Measurements from ENCODE around the gene SLC25A41. TPM values are rescaled to one million over a fixed set of nuclear protein-coding genes. Genes with fewer than 3 reads are reported as not detected.
"Not testable (repeated sequence)": the region's sequence is repeated elsewhere in the genome, so short reads cannot be mapped to it uniquely, and the experiment has no call there.

Gene SLC25A41
- total RNA-seq, 4 donors from 2014 or later = 2.5 TPM; not detected in 3

DNA sequence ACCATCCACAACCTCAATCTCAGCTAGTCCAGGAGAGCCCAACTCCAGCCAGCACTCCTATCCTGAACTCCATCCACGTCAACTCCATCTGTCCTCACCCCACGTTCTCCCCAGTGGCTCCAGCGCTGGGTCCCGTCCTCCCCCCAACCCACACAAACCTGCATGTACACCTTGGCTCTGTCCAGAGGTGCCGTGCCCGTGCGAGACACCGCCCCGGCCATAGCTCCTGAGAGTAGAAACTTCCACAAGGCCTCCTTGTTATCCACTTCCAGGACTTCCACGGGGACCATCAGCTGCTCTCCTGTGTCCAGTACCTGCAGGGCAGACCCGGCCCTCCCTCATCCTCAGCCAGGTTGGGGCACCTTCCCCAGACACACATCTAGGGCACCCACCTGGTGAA, 1.7 kb downstream of the SLC25A41 start:
- DNase-seq = no peak
- no peaks in the 10 kb centered on the region for H3K4me1 ChIP-seq

DNA sequence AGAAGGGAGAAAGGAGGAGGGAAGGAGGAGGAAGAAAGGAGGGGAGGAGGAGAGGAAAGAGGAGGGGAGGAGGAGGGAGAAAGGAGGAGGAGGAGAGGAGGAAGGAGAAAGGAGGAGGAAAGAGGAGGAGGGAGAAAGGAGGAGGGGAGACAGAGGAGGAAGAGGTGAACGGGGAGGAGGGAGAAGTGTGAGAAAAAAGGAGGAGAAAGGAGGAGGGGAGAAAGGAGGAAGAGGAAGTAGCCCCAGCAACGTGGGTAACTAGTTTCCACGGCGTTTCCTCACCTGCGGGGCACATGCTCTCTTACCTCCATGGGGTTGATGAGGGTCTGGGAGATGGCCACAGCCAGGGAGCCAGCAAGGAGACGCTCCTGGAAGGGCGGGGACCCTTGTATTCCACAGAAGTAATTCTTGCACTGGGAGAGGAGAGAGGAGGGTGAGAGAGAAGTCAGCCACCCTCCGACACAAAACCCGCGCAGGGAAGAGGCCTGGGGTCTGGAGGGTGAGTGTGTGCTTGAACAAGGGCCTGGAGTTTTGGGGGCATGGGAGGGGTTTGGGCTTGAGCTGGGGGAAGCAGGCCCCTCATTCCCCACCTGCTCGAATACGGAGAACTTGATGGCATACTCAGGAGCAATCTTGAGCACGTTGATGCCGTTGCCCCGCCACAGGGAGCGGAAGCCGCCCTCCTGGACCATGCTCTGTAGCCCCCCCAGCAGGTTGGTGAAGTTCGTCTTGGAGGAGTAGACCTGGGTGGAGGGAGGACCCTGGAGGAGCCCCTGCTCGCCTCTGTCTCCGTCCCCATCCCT, 3.9 kb downstream of the SLC25A41 start:
- Histone ChIP-seq H3K27me3 (no peaks in the 10 kb centered on the region), H3K4me3 (no peak overlapping the region), H3K36me3 (no peaks in the 10 kb centered on the region), H3K4me1 (peaks cover 0 to 10% (median 2%) of the 10 kb centered on the region in 4 donors), H3K9me3 (no peaks in the 10 kb centered on the region), H3K27ac (no peak overlapping the region)
- no peak for DNase-seq
- no peak for TF ChIP-seq POLR2A (IDR thresholded peaks at IDR 0.05)
- TF ChIP-seq, protein P1, sequence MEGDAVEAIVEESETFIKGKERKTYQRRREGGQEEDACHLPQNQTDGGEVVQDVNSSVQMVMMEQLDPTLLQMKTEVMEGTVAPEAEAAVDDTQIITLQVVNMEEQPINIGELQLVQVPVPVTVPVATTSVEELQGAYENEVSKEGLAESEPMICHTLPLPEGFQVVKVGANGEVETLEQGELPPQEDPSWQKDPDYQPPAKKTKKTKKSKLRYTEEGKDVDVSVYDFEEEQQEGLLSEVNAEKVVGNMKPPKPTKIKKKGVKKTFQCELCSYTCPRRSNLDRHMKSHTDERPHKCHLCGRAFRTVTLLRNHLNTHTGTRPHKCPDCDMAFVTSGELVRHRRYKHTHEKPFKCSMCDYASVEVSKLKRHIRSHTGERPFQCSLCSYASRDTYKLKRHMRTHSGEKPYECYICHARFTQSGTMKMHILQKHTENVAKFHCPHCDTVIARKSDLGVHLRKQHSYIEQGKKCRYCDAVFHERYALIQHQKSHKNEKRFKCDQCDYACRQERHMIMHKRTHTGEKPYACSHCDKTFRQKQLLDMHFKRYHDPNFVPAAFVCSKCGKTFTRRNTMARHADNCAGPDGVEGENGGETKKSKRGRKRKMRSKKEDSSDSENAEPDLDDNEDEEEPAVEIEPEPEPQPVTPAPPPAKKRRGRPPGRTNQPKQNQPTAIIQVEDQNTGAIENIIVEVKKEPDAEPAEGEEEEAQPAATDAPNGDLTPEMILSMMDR (IDR thresholded peaks at IDR 0.05) = no peak

More for the DNA sequence above, 1.7 kb downstream of the SLC25A41 start:
- H3K9me3 ChIP-seq = no peaks in the 10 kb centered on the region
- H3K27me3 ChIP-seq = no peaks in the 10 kb centered on the region
- H3K36me3 ChIP-seq = no peaks in the 10 kb centered on the region
- H3K4me3 ChIP-seq = no peak overlapping the region
- H3K27ac ChIP-seq = no peak overlapping the region
- TF ChIP-seq POLR2A (IDR thresholded peaks at IDR 0.05) = no peak
- TF ChIP-seq, protein P1 (IDR thresholded peaks at IDR 0.05) = no peak

DNA sequence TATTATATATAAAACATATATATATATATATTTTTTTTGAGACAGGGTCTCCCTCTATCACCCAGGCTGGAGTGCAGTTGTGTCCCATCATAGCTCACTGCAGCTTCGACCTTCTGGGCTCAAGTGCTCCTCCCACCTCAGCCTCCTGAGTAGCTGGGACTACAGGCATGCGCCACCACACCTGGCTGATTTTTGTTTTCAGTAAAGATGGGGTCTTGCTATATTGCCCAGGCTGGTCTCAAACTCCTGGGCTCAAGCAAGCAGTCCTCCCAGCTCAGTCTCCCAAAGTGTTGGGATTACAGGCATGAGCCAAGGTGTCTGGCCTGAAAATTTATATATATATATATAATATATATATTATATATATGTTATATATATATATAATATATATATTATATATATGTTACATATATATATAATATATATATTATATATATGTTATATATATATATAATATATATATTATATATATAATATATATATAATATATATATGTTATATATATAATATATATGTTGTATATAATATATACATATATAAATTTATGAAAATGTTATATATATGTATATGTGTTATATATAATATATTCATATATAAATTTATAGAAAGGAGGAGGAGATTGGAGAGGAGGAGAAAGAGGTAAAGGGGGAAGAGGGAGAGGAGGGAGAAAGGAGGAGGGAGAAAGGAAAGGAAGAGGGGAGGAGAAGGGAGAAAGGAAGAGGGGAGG, 4.7 kb downstream of the SLC25A41 start:
- not testable (repeated sequence) for H3K27me3 ChIP-seq, H3K4me3 ChIP-seq, DNase-seq, H3K9me3 ChIP-seq, H3K27ac ChIP-seq, H3K36me3 ChIP-seq
- peaks cover 0 to 12% (median 2%) of the 10 kb centered on the region in 4 donors for H3K4me1 ChIP-seq

DNA sequence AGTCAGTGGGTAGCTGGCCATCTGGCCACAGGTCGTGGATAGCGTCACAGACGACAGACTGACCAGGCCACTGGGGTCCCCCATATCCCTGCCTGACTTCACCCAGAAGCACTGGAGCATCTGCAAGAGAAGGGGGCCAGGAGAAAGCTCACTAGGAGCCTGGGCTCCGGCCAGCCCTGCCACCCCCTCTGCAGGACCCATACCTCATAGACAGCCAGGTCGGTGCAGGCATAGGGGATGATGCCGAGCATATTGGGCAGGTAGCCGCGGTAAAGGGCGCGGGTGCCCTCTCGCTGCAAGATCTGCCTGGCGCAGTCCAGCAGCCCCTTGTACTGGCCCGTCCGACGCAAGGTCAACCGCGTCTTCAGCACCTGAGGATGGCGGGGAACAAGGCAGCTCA, 6.4 kb downstream of the SLC25A41 start:
- no peaks in the 10 kb centered on the region for H3K27me3 ChIP-seq

DNA sequence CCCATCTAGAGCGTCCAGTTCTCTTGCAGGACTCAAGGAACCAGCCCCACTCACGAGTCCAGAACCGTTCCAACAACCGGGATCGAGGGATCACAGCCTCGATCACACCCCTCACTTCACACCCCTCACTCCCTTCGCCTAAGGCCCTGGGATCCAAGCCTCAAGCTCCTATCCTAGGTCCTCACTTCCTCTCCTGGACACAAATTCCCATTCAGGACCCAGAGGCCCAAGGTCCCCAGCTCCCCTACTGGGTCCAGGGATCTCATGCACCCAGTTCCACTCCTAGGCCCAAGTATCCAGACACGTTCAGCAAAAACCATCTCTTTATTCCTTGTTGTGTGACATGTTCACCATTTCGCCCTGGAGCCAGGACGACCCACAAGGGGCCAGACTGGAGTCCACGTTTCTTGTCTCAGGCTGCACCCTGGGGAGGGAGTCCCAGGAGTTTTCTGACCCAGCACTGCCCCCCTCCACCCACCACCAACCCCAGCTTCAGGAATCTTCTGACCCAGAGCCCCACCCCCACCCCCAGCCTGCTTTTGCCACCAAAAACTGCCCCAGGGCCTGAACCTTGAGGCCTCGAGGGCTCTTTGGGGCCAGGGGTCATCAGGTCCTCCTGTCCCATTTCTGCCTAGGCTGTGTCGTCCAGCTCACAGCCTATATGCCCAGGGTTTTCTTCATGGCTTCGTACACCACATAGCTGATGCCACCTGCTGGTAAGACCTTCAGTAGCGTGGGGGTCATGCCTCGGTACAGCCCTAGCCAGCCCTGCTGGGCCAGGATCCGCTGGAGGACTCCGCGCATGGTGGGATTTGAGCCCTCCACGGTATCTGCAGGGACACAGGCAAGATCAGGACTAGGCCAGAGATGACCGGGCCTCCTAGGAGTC, 7.6 kb downstream of the SLC25A41 start:
- peak overlapping the region; percentile 15 to 47 (median 38) for H3K4me3 ChIP-seq

More for the DNA sequence above, 6.4 kb downstream of the SLC25A41 start:
- no peak overlapping the region for H3K4me3 ChIP-seq
- H3K36me3 ChIP-seq = no peaks in the 10 kb centered on the region
- DNase-seq = no peak
- no peak for TF ChIP-seq POLR2A (IDR thresholded peaks at IDR 0.05)
- TF ChIP-seq, protein P1 (IDR thresholded peaks at IDR 0.05) = no peak
- H3K9me3 ChIP-seq = no peaks in the 10 kb centered on the region
- H3K4me1 ChIP-seq = peaks cover 0 to 22% (median 9%) of the 10 kb centered on the region in 4 donors
- no peak overlapping the region for H3K27ac ChIP-seq

More for the DNA sequence above, 7.6 kb downstream of the SLC25A41 start:
- no peak for TF ChIP-seq POLR2A (IDR thresholded peaks at IDR 0.05)
- TF ChIP-seq, protein P1 (IDR thresholded peaks at IDR 0.05) = peak in 3 of 6 experiments; percentile 14 to 39 (median 24)
- no peaks in the 10 kb centered on the region for H3K27me3 ChIP-seq
- H3K27ac ChIP-seq = peak overlapping the region; percentile 77 to 82 (median 80)
- H3K9me3 ChIP-seq = no peaks in the 10 kb centered on the region
- H3K4me1 ChIP-seq = peaks cover 0 to 22% (median 9%) of the 10 kb centered on the region in 4 donors
- H3K36me3 ChIP-seq = peaks cover 0 to 11% (median 0%) of the 10 kb centered on the region in 3 donors
- DNase-seq = no peak

Measured in Peyer's patch (tissue), 4 donors.